Trophoblast cell (in vitro differentiated cells and primary cell): Measurements from ENCODE around the gene HNRNPCL2. TPM values are rescaled to one million over a fixed set of nuclear protein-coding genes. Genes with fewer than 3 reads are reported as not detected.
"Not testable (repeated sequence)": the region's sequence is repeated elsewhere in the genome, so short reads cannot be mapped to it uniquely, and the experiment has no call there.

Experiments used
- DNase-seq, 2 donors: peaks; one replicate each; pipeline ENCODE4 v3.0.0-alpha.2; 2016
- H2AFZ ChIP-seq: 2 replicates; pipeline ENCODE4 v1.6.1; 2013; ENCODE audit warnings: low read length, moderate library complexity, mild to moderate bottlenecking; ENCODE audit not compliant: insufficient read depth, poor library complexity
- H2AK5ac ChIP-seq: 2 replicates; pipeline ENCODE4 v1.6.1; 2013; ENCODE audit warnings: mild to moderate bottlenecking, low read length
- H2BK120ac ChIP-seq: 2 replicates; pipeline ENCODE4 v1.6.1; 2013; ENCODE audit warnings: low read length, mild to moderate bottlenecking, moderate library complexity; ENCODE audit not compliant: insufficient read depth, poor library complexity
- H2BK12ac ChIP-seq: 2 replicates; pipeline ENCODE4 v1.6.1; 2013; ENCODE audit warnings: mild to moderate bottlenecking, low read length, moderate library complexity
- H2BK5ac ChIP-seq: 2 replicates; pipeline ENCODE4 v1.6.1; 2013; ENCODE audit warnings: low read length, low read depth, moderate library complexity, mild to moderate bottlenecking; ENCODE audit not compliant: poor library complexity
- H3K14ac ChIP-seq: 2 replicates; pipeline ENCODE4 v1.6.1; 2013; ENCODE audit warnings: mild to moderate bottlenecking, low read length
- H3K18ac ChIP-seq: 2 replicates; pipeline ENCODE4 v1.6.1; 2013; ENCODE audit warnings: mild to moderate bottlenecking, low read length
- H3K23ac ChIP-seq: 2 replicates; pipeline ENCODE4 v1.6.1; 2013; ENCODE audit warnings: low read length
- H3K27ac ChIP-seq: 2 replicates; pipeline ENCODE4 v1.5.1; 2013; ENCODE audit warnings: low read depth, mild to moderate bottlenecking, inconsistent platforms, low read length, moderate library complexity
- H3K27me3 ChIP-seq: 2 replicates; pipeline ENCODE4 v1.6.1; 2013; ENCODE audit warnings: inconsistent platforms, mild to moderate bottlenecking, low read length, moderate library complexity; ENCODE audit not compliant: insufficient read depth
- H3K36me3 ChIP-seq, 2 experiments: 1 replicate in 1 of 2; 2 replicates in 1 of 2; pipeline ENCODE4 v1.6.1; 2013; ENCODE audit warnings: low read length in 2 of 2, mild to moderate bottlenecking in 2 of 2, moderate library complexity in 1 of 2; ENCODE audit not compliant: insufficient read depth in 2 of 2, control insufficient read depth in 1 of 2
- H3K4ac ChIP-seq: 2 replicates; pipeline ENCODE4 v1.6.1; 2013; ENCODE audit warnings: low read depth, mild to moderate bottlenecking, low read length, moderate library complexity
- H3K4me1 ChIP-seq, 2 experiments: 1 replicate in 1 of 2; 2 replicates in 1 of 2; pipeline ENCODE4 v1.6.1; 2013; ENCODE audit warnings: low read length in 2 of 2, mild to moderate bottlenecking in 2 of 2, moderate library complexity in 1 of 2; ENCODE audit not compliant: insufficient read depth in 2 of 2, control insufficient read depth in 1 of 2
- H3K4me2 ChIP-seq: 2 replicates; pipeline ENCODE4 v1.6.1; 2013; ENCODE audit warnings: inconsistent platforms, mild to moderate bottlenecking, low read length, moderate library complexity
- H3K4me3 ChIP-seq: 2 replicates; pipeline ENCODE4 v1.5.1; 2013; ENCODE audit warnings: mild to moderate bottlenecking, low read depth, low read length, inconsistent platforms
- H3K79me1 ChIP-seq: one replicate; pipeline ENCODE4 v1.6.1; 2013; ENCODE audit warnings: low read length
- H3K79me2 ChIP-seq: 2 replicates; pipeline ENCODE4 v1.6.1; 2013; ENCODE audit warnings: low read length, mild to moderate bottlenecking; ENCODE audit not compliant: control insufficient read depth, insufficient read depth, poor library complexity
- H3K9ac ChIP-seq: 2 replicates; pipeline ENCODE4 v1.6.1; 2013; ENCODE audit warnings: mild to moderate bottlenecking, low read length
- H3K9me3 ChIP-seq: 2 replicates; pipeline ENCODE4 v1.6.1; 2013; ENCODE audit warnings: low read depth, mild to moderate bottlenecking, control low read depth, inconsistent platforms, low read length; ENCODE audit not compliant: insufficient read depth
- H4K12ac ChIP-seq: 2 replicates; pipeline ENCODE4 v1.6.1; 2013; ENCODE audit warnings: low read depth, mild to moderate bottlenecking, low read length, moderate library complexity
- H4K8ac ChIP-seq: 2 replicates; pipeline ENCODE4 v1.6.1; 2013; ENCODE audit warnings: low read depth, mild to moderate bottlenecking, low read length, moderate library complexity
- H4K91ac ChIP-seq: one replicate; pipeline ENCODE4 v1.6.1; 2013; ENCODE audit warnings: low read depth, mild to moderate bottlenecking, low read length, moderate library complexity
- WGBS: extraction: QIAGEN DNeasy Blood & Tissue Kit; methylation state at CpG from one replicate; pipeline ENCODE4 v1.1.7; 2013; ENCODE audit warnings: missing lambda C conversion rate; ENCODE audit not compliant: insufficient read length, insufficient coverage; ENCODE audit errors: extremely low coverage; 5-methylcytosine and 5-hydroxymethylcytosine counted together
- polyA plus RNA-seq: library from polyadenylated mRNA; stranded (reverse); fragments of 200-250 nt; gene quantifications from 2 replicates; pipeline ENCODE4 v1.2.3, GENCODE V29; 2013

HNRNPCL2 gene
- polyA plus RNA-seq, result not detected in 2 replicates

GRCh38 chr1:13116754-13117153 is at the start of gene HNRNPCL2:
Gene HNRNPCL2 (minus strand): TSS chr1:13116854. CDS start chr1:13116400, 454 bp downstream.
- H4K8ac ChIP-seq, H3K14ac ChIP-seq: not testable (repeated sequence)

GRCh38 chr1:13165531-13165930 is 48.9 kb upstream of the HNRNPCL2 start, which contains the start of gene HNRNPCL4:
Gene HNRNPCL4 (minus strand): TSS chr1:13165631. CDS start chr1:13165467, 164 bp downstream.
- not testable (repeated sequence) for H2AK5ac ChIP-seq, H3K4me2 ChIP-seq, H3K4ac ChIP-seq, H4K8ac ChIP-seq, H3K9me3 ChIP-seq, H3K79me2 ChIP-seq, H3K27me3 ChIP-seq, H2BK5ac ChIP-seq, H3K27ac ChIP-seq, H4K12ac ChIP-seq, H3K23ac ChIP-seq, H3K14ac ChIP-seq, DNase-seq, H3K18ac ChIP-seq, H2AFZ ChIP-seq, H3K4me1 ChIP-seq, H3K9ac ChIP-seq, H3K36me3 ChIP-seq, H3K79me1 ChIP-seq, H2BK120ac ChIP-seq, H3K4me3 ChIP-seq, H4K91ac ChIP-seq, H2BK12ac ChIP-seq
- WGBS, result no CpG with 5 or more reads among the region's 8 CpGs

More at GRCh38 chr1:13116754-13117153, at the start of gene HNRNPCL2:
- H3K79me2 ChIP-seq, H2BK5ac ChIP-seq, H3K27ac ChIP-seq, H3K23ac ChIP-seq, H2BK120ac ChIP-seq, H3K79me1 ChIP-seq, H3K36me3 ChIP-seq, H4K12ac ChIP-seq, DNase-seq, H2AFZ ChIP-seq, H3K18ac ChIP-seq, H3K27me3 ChIP-seq, H3K4ac ChIP-seq, H3K9ac ChIP-seq, H3K4me1 ChIP-seq, H4K91ac ChIP-seq, H3K4me2 ChIP-seq, H2BK12ac ChIP-seq, H3K4me3 ChIP-seq, H2AK5ac ChIP-seq: not testable (repeated sequence)
- WGBS, result no CpG with 5 or more reads among the region's 6 CpGs
- peaks cover 10% of the 10 kb centered on the region for H3K9me3 ChIP-seq

- not testable (repeated sequence) for H3K4me2 ChIP-seq, H2AK5ac ChIP-seq, H3K9me3 ChIP-seq, H3K9ac ChIP-seq, H3K27ac ChIP-seq, H3K79me1 ChIP-seq, H2BK12ac ChIP-seq, DNase-seq, H3K4ac ChIP-seq, H4K91ac ChIP-seq, H4K12ac ChIP-seq, H3K4me3 ChIP-seq, H2BK5ac ChIP-seq, H2AFZ ChIP-seq, H3K14ac ChIP-seq, H4K8ac ChIP-seq, H3K18ac ChIP-seq, H3K23ac ChIP-seq, H3K79me2 ChIP-seq, H3K27me3 ChIP-seq, H3K4me1 ChIP-seq, H2BK120ac ChIP-seq, H3K36me3 ChIP-seq
- no CpG with 5 or more reads among the region's 5 CpGs for WGBS
These were observed 39.3 kb upstream of the HNRNPCL2 start, which contains the start of gene PRAMEF26 for GRCh38 chr1:13155909-13156308. Gene PRAMEF26 (minus strand): TSS chr1:13156009. CDS start chr1:13153095, 2,914 bp downstream.

GRCh38 chr1:13070474-13070873 is 46.2 kb downstream of the HNRNPCL2 start, which contains the start of gene PRAMEF25:
Gene PRAMEF25 (plus strand): TSS chr1:13070774. CDS start chr1:13073694, 2,920 bp downstream.
- H3K4ac ChIP-seq, H3K4me2 ChIP-seq, H3K4me1 ChIP-seq, H3K18ac ChIP-seq, H3K79me1 ChIP-seq, H3K27ac ChIP-seq, H2AK5ac ChIP-seq, H3K9me3 ChIP-seq, H3K23ac ChIP-seq, H2BK120ac ChIP-seq, H2AFZ ChIP-seq, H4K8ac ChIP-seq, DNase-seq, H4K91ac ChIP-seq, H2BK5ac ChIP-seq, H2BK12ac ChIP-seq, H3K9ac ChIP-seq, H4K12ac ChIP-seq, H3K36me3 ChIP-seq, H3K79me2 ChIP-seq, H3K4me3 ChIP-seq, H3K14ac ChIP-seq, H3K27me3 ChIP-seq: not testable (repeated sequence)
- WGBS, result no CpG with 5 or more reads among the region's 4 CpGs
